Chondrocyte (in vitro differentiated cells): ENCODE results near the gene DCAKD. TPM values are rescaled to one million over a fixed set of nuclear protein-coding genes. Genes with fewer than 3 reads are reported as not detected.

Source experiments
- DNase-seq: peaks from one replicate; pipeline ENCODE4 v3.0.0; 2021; ENCODE audit warnings: mixed read lengths, low spot score
- H3K27ac Mint-ChIP-seq: one replicate; pipeline ENCODE4 v1.8.0; 2021; ENCODE audit warnings: mild to moderate bottlenecking, moderate library complexity, mixed read lengths; ENCODE audit not compliant: unreplicated experiment
- H3K27me3 Mint-ChIP-seq: 2 replicates; pipeline ENCODE4 v1.8.0; 2021; ENCODE audit warnings: low read depth, mixed read lengths
- H3K36me3 Mint-ChIP-seq: 2 replicates; pipeline ENCODE4 v1.8.0; 2021; ENCODE audit warnings: low read depth, mixed read lengths
- H3K4me1 Mint-ChIP-seq: 2 replicates; pipeline ENCODE4 v1.8.0; 2021; ENCODE audit warnings: low read depth, mild to moderate bottlenecking, mixed read lengths
- H3K4me3 Mint-ChIP-seq: one replicate; pipeline ENCODE4 v1.8.0; 2021; ENCODE audit warnings: mild to moderate bottlenecking, moderate library complexity, mixed read lengths; ENCODE audit not compliant: unreplicated experiment
- H3K9me3 Mint-ChIP-seq: 2 replicates; pipeline ENCODE4 v1.8.0; 2021; ENCODE audit warnings: low read depth, mixed read lengths
- total RNA-seq: library from RNA; stranded (reverse); gene quantifications from 3 replicates; pipeline ENCODE4 v1.2.1, GENCODE V29; 2021
- TF ChIP-seq, protein P1 (sequence below): fragments of 200-600 bp; sonication (generic); IDR thresholded peaks from 2 replicates; pipeline ENCODE4 v1.5.0; 2021; ENCODE audit warnings: antibody characterized with exemption, mild to moderate bottlenecking, moderate library complexity

Gene DCAKD
- total RNA-seq, 1 donor from 2014 or later = 33.9 TPM

GRCh38 chr17:44998646-44999045, 52.8 kb downstream of the DCAKD start:
- H3K4me1 Mint-ChIP-seq = peaks cover 3% of the 10 kb centered on the region

DNA sequence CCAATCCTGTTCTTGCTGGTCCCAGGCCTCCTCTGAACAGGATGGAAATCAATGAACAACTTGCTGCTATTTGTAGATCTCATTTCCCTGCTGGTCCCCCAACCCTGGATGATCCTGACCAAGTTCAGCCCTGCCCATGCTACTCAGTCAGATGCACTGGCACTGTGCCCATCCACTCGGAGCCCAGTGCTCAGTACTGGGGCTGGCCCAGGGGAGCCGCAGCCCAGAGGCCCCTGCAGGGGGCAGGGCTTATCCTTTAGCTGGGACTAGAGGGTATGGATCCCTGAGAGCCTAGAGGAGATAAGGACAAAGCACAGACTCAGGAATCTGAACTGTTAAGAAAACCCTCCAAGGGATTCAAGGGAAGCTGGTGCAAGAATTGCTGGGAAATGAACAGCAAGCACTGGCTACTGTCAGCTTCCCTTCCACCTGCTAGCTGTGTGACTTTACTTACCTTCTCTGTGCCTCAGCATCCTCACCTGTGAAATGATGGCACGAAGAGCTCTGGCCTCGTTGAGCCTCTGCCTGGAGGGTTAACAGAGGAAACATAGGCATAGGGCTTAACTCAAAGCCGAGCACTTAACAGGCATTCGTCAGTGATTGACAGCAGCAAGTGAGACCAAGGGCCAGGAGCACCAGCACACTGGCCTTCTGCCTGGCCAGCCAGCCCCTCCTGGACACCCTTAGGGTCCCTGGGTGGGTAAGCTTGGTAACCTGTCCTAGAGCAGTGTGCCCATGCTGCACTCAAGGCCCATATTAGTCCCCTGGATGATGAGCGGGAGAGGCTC, 53.5 kb downstream of the DCAKD start:
- TF ChIP-seq, protein P1, sequence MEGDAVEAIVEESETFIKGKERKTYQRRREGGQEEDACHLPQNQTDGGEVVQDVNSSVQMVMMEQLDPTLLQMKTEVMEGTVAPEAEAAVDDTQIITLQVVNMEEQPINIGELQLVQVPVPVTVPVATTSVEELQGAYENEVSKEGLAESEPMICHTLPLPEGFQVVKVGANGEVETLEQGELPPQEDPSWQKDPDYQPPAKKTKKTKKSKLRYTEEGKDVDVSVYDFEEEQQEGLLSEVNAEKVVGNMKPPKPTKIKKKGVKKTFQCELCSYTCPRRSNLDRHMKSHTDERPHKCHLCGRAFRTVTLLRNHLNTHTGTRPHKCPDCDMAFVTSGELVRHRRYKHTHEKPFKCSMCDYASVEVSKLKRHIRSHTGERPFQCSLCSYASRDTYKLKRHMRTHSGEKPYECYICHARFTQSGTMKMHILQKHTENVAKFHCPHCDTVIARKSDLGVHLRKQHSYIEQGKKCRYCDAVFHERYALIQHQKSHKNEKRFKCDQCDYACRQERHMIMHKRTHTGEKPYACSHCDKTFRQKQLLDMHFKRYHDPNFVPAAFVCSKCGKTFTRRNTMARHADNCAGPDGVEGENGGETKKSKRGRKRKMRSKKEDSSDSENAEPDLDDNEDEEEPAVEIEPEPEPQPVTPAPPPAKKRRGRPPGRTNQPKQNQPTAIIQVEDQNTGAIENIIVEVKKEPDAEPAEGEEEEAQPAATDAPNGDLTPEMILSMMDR = no peak
- H3K4me3 Mint-ChIP-seq = no peak overlapping the region
- DNase-seq = no peak
- H3K4me1 Mint-ChIP-seq = peaks cover 3% of the 10 kb centered on the region
- peaks cover 8% of the 10 kb centered on the region for H3K9me3 Mint-ChIP-seq
- peaks cover 4% of the 10 kb centered on the region for H3K36me3 Mint-ChIP-seq
- peaks cover 6% of the 10 kb centered on the region for H3K27me3 Mint-ChIP-seq
- H3K27ac Mint-ChIP-seq = no peak overlapping the region

More at GRCh38 chr17:44998646-44999045, 52.8 kb downstream of the DCAKD start:
- Mint-ChIP-seq H3K4me3 (no peak overlapping the region), H3K27me3 (peaks cover 6% of the 10 kb centered on the region), H3K27ac (no peak overlapping the region), H3K9me3 (peaks cover 8% of the 10 kb centered on the region), H3K36me3 (peaks cover 4% of the 10 kb centered on the region)
- TF ChIP-seq, protein P1 = no peak
- no peak for DNase-seq

DNA sequence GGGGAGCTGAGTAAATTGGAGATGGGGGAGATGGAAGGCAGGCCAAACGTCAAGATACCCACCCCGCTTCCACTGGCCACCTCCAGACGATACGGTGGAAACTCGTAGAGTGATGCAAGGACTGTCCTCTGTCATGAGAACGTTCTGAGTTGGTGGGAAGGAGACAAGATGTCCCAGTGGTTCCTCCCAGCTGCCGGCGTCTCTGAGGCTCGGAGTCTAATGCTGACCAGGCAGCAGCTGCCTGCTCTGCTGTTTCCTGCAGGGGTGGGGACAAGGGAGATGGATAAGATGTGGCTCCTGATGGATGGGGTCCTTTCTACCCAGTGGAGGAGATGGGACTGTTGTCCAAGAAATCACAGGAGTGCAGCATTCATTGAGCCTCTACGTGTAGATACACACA, 55.1 kb downstream of the DCAKD start:
- no peak for DNase-seq
- TF ChIP-seq, protein P1 = no peak
- Mint-ChIP-seq H3K36me3 (peaks cover 4% of the 10 kb centered on the region), H3K4me3 (no peak overlapping the region), H3K9me3 (peaks cover 8% of the 10 kb centered on the region), H3K27me3 (peaks cover 6% of the 10 kb centered on the region), H3K4me1 (peaks cover 3% of the 10 kb centered on the region), H3K27ac (no peak overlapping the region)

DNA sequence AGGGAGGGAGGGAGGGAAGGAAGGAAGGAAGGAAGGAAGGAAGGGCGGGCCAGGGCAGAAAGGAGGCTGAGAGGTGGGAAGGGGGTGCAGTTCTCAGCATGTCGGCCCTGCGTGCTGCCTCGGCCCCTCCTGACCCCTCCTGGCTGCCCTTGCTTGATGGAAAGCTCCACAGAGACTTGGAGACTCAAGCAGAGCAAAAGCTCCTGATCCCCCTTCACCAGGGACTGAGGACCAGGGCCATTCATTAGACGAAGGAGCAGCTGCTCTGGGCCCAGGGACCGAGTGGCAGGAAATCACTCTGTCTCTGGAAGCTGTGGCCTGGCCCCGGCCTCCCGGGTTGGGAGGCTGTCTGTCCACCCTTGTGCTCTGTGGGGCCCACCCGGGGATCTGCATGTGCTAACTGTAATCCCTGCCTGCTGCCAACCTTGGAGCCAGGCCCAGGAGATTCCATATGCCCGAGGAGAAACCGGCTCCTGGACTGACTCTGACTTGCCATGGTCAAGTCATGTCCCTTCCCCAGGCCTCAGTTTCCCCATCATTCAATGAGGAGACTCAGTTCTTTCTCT, 55.9 kb downstream of the DCAKD start:
- Mint-ChIP-seq H3K4me1 (peaks cover 3% of the 10 kb centered on the region), H3K9me3 (peaks cover 8% of the 10 kb centered on the region), H3K36me3 (peaks cover 4% of the 10 kb centered on the region), H3K27ac (no peak overlapping the region), H3K4me3 (no peak overlapping the region), H3K27me3 (peaks cover 6% of the 10 kb centered on the region)
- DNase-seq = no peak
- TF ChIP-seq, protein P1 = no peak

- TF ChIP-seq, protein P1 = no peak
- Mint-ChIP-seq H3K4me1 (peaks cover 4% of the 10 kb centered on the region), H3K36me3 (no peaks in the 10 kb centered on the region), H3K4me3 (no peak overlapping the region), H3K27me3 (peaks cover 6% of the 10 kb centered on the region), H3K9me3 (no peaks in the 10 kb centered on the region), H3K27ac (no peak overlapping the region)
- no peak for DNase-seq
Measured at GRCh38 chr17:44992242-44992939, 59.0 kb downstream of the DCAKD start.
